NCI-H2227 (cell line): ENCODE data around the gene NPNT.
A peak's percentile ranks its signal among the peaks of the same experiment; 100 is the strongest.
"Not testable (repeated sequence)": the region's sequence is repeated elsewhere in the genome, so short reads cannot be mapped to it uniquely, and the experiment has no call there.

ENCODE experiments used
- DNase-seq: peaks from one replicate; lab custom pipeline; 2025; ENCODE audit not compliant: unreplicated experiment; lab: John Stamatoyannopoulos, UW

Gene NPNT

GRCh38 chr4:105894660-105895582 lies at the start of gene NPNT:
NPNT (plus strand) TSS chr4:105895471; CDS start chr4:105895653, 182 bp downstream.
- no peak for DNase-seq

GRCh38 chr4:105845559-105845958 lies 49.7 kb upstream of the NPNT start:
- DNase-seq = no peak

GRCh38 chr4:105848359-105848758 lies 46.9 kb upstream of the NPNT start:
- not testable (repeated sequence) for DNase-seq

DNA sequence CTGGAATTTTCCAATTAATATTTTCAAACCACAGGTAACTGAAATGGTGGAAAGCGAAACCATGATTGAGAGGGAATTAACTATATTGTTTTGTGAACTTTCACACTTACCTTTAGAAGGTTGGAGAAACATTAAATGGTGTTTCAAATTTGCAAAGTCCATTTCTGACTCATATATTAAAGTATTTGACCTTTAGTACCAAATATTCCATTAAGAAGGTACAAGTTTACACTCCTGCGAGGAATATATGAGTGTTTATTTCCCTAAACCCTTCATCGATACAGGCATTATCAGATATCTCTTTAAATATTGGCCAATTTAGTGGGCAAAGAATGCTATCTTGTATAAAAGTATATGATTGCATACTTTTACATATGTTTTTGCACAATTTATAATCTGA lies 44.1 kb upstream of the NPNT start:
- DNase-seq = no peak

DNA sequence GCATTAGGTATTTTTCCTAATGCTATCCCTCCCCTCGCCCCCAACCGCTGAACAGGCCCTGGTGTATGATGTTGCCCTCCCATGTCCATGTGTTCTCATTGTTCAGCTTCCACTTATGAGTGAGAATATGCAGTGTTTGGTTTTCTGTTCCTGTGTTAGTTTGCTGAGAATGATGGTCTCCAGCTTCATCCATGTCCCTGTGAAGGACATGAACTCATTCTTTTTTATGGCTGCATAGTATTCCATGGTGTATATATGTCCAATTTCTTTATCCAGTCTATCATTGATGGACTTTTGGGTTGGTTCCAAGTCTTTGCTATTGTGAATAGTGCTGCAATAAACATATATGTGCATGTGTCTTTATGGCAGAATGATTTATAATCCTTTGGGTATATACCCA lies 43.0 kb upstream of the NPNT start:
- DNase-seq = not testable (repeated sequence)

DNA sequence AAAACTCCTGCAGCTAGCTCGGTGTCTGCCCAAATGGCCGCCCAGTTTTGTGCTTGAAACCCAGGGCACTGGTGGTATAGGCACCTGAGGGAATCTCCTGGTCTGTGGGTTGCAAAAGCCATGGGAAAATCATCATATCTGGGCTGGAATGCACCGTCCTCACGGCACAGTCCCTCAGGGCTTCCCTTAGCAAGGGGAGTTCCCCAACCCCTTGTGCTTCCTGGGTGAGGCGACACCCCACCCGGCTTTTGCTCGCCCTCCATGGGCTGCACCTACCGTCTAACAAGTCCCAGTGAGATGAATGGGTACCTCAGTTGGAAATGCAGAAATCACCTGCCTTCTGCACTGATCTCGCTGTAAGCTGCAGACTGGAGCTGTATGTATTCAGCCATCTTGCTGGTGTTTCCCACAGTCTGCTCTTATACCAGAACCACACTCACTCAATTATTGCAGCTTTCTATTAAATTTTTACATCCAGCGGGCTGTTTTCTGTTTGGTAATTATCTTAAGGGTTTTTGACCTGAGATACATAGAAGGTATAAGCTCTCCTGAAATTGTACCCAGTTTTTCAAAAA lies 36.7 kb upstream of the NPNT start:
- no peak for DNase-seq

DNA sequence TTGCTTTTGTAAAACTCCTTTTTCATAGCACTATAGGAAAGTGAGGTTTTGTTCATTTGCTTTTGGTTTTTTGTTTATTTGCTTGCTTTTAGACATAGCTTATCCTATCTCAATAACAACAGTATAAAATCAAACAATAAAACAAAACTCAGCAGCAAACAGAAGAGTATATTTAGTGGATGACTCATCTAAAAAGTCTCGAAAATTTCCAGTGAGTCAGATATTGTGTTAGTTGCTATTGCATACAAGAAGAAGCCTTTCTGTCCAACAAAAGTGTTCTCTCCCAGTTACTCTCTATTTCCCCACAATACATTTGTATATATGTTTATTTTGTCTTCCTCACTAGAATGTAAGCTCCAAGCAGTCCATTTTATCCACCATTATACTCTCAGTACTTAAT lies 36.0 kb upstream of the NPNT start:
- DNase-seq = no peak

DNA sequence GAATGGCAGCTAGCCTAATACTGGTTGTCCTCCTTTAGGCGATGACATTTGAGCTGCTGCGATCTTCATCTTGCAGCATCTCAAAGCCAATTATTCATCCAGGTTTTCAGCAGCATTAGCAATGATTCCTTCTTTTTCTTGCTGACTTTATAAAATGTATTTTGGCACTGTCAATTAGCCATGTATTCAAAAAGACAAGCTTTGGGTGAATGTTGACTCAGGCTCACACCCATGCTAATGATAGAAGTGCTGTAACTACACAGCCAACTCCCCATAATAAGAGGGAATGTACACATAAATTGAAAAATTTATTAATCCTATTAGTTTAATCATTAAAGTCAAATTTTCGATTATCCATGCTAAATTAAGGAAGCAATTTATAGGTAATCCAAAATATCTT lies 24.3 kb upstream of the NPNT start:
- no peak for DNase-seq

- DNase-seq = no peak
These were observed 23.3 kb upstream of the NPNT start for GRCh38 chr4:105871997-105872396.

DNA sequence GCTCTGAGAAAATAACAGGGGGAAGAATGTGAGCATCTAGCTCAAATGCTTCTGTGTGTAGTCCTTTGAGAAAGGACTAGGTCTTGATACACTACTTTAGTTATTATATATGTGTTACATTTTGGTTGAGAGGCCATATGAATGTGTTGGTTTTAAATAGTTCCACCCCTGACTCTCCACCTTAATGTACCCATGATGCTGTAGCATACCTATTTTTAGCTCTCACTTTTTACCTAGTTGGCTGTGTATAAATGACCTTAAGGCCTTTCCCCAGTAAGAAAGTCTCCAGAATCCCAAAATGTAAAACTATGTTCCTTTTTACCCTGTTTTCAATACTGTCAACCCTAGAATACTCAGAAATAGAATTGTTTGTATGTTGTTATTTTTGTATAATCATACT lies 20.0 kb upstream of the NPNT start:
- DNase-seq = no peak

DNA sequence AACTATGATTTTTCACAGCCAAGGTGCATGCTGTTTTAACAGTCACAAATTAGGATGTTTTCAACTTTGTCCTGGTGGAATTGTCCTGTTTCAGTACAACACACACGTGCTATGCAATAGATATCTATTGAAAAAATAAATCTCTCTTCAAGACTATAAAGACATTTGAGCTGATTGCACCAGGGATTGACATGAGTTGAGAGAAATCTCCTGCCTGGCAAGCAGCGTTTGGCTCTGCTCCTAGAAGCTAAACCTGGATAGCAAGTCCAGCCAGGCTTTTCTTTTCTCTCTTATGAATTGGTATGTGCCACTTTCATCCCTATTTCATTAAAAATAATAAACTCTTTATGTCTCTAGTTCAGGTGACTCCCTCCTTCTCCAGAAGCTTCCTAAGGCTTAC lies 16.6 kb upstream of the NPNT start:
- DNase-seq = no peak

- DNase-seq = no peak
These were observed 7.8 kb upstream of the NPNT start for GRCh38 chr4:105887508-105887907.

- peak; percentile 9 for DNase-seq
These were observed 551 bp downstream of the NPNT start for GRCh38 chr4:105895583-105896460.

GRCh38 chr4:105896461-105896942 lies 1.2 kb downstream of the NPNT start:
- DNase-seq = no peak

- no peak for DNase-seq
These were observed 1.9 kb downstream of the NPNT start for GRCh38 chr4:105896984-105897775.

GRCh38 chr4:105900541-105900940 lies 5.3 kb downstream of the NPNT start:
- DNase-seq = no peak

DNA sequence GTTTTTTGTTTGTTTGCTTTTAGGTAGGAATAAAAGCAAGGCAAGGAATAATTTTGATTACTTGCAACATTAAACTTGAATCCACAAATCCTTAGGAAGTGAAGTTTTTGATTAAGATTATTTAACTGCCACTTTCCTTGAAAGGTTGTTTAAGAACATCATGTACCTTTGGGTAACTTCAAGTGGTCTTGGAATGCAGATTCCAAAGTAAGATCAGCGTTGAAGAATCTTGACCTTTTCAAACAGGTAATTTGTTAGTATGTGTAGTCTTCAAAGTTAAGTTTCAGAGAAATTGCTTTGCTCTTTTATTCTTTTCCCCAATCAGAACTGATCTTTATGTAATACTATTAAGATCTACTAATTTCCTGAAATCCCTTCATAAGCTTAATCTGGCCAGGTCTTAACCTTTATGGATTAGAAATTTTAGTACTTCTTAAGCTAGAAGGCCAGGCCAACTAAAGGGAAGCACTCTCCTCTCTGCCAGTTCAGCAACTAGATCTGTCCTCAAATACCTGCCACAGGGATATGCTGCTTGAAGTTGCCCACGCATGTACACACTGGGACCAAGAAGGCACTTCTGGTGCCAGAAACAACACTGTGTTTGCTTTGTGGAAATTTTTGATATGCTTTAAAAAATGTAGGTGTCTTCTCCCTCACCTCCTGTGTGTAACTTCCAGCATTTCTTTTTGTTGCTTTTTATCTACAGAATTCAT lies 7.4 kb downstream of the NPNT start:
- DNase-seq = no peak

DNA sequence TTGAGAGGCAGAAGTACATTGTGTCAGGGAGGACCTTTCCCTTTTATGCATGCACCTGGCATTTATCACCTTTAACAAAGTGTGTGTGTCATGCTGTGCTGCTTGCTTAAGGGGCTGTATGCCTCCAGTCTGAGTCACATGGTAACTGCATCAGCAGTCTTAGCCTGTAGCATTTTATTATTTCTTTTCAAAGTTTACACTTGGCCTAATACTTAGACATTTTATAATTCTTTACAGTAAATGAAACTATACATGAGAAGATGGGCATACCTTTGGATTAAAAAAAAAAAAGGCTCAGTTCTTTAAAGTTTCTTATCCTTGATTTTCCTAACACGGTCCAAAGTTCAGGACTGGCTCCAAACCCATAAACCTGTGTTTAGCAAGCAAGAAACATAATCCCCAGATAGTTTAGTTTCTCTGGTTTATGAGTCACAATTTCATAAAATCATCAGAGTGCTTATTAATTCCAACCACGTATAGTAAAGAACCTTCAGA lies 14.6 kb downstream of the NPNT start:
- no peak for DNase-seq

- no peak for DNase-seq
These were observed 16.2 kb downstream of the NPNT start for GRCh38 chr4:105911426-105911825.

GRCh38 chr4:105912633-105913032 lies 17.4 kb downstream of the NPNT start:
- no peak for DNase-seq
